ENCODE measurements around the gene ASPHD2.

ASPHD2 gene

GRCh38 chr22:26476705-26477340, 47.8 kb downstream of the ASPHD2 start:
- no peak for DNase-seq (ENCODE audit: low spot score)

GRCh38 chr22:26477341-26477731, 48.3 kb downstream of the ASPHD2 start:
- no peak for DNase-seq (ENCODE audit: low spot score)

- no peak for DNase-seq (ENCODE audit: low spot score)
Measured at GRCh38 chr22:26479043-26479791, 50.2 kb downstream of the ASPHD2 start.

- no peak for DNase-seq (ENCODE audit: low spot score)
Measured at GRCh38 chr22:26479792-26480610, 50.9 kb downstream of the ASPHD2 start.

GRCh38 chr22:26480611-26480932, 51.5 kb downstream of the ASPHD2 start:
- no peak for DNase-seq (ENCODE audit: low spot score)

- DNase-seq (ENCODE audit: low spot score), result no peak
Measured at GRCh38 chr22:26481112-26481693, 52.1 kb downstream of the ASPHD2 start.

GRCh38 chr22:26481694-26482093, 52.6 kb downstream of the ASPHD2 start:
- DNase-seq (ENCODE audit: low spot score), result no peak

GRCh38 chr22:26482161-26482560, 53.1 kb downstream of the ASPHD2 start:
- DNase-seq (ENCODE audit: low spot score), result no peak

- no peak for DNase-seq (ENCODE audit: low spot score)
Measured at GRCh38 chr22:26483043-26483438, 54.0 kb downstream of the ASPHD2 start.

- DNase-seq (ENCODE audit: low spot score), result peak; percentile 84
Measured at GRCh38 chr22:26483439-26484359, 54.6 kb downstream of the ASPHD2 start, which contains the start of the genes HPS4 and SRRD. Gene HPS4, minus strand, starts transcription at chr22:26483783. Its CDS starts 2,021 bp downstream, at chr22:26481762. Gene SRRD, plus strand, starts transcription at chr22:26483877. Its CDS starts 14 bp downstream, at chr22:26483891.

- no peak for DNase-seq (ENCODE audit: low spot score)
Measured at GRCh38 chr22:26484360-26484706, 55.3 kb downstream of the ASPHD2 start.

- no peak for DNase-seq (ENCODE audit: low spot score)
Measured at GRCh38 chr22:26485013-26485412, 56.0 kb downstream of the ASPHD2 start.

GRCh38 chr22:26485806-26486390, 56.8 kb downstream of the ASPHD2 start:
- DNase-seq (ENCODE audit: low spot score), result no peak

- no peak for DNase-seq (ENCODE audit: low spot score)
Measured at GRCh38 chr22:26486394-26486793, 57.3 kb downstream of the ASPHD2 start.

- DNase-seq (ENCODE audit: low spot score), result no peak
Measured at GRCh38 chr22:26487996-26488395, 58.9 kb downstream of the ASPHD2 start.

- no peak for DNase-seq (ENCODE audit: low spot score)
Measured at GRCh38 chr22:26489447-26490036, 60.5 kb downstream of the ASPHD2 start.

GRCh38 chr22:26492220-26492619, 63.2 kb downstream of the ASPHD2 start:
- no peak for DNase-seq (ENCODE audit: low spot score)

GRCh38 chr22:26494506-26494905, 65.4 kb downstream of the ASPHD2 start:
- DNase-seq (ENCODE audit: low spot score), result no peak

All from kidney capillary endothelial cell (primary cell).